Measurements from ENCODE around the gene GABRG3. TPM values are rescaled to one million over a fixed set of nuclear protein-coding genes. Genes with fewer than 3 reads are reported as not detected.

Gene GABRG3
- total and polyA plus RNA-seq, 2 of the 4 experiments (the other 2 are of a cell fraction): not detected

GRCh38 chr15:27220199-27220598 is 249.2 kb downstream of the GABRG3 start:
- no TSS peak for BruUV-seq (replicated peaks)
- Histone ChIP-seq H2BK15ac (ENCODE audit: low read depth, low read length) (no peak overlapping the region), H3K4ac (ENCODE audit: low read depth, low read length) (no peak overlapping the region), H3K23ac (ENCODE audit: low read depth, low read length) (no peak overlapping the region), H4K20me1 (ENCODE audit: insufficient read depth, low read length) (no peaks in the 10 kb centered on the region), H3K4me3 (ENCODE audit: insufficient read depth, low read depth, low read length) (no peak overlapping the region), H3K9me1 (ENCODE audit: insufficient read depth, low read length) (no peaks in the 10 kb centered on the region), H4K8ac (ENCODE audit: low read depth in 2 of 2, low read length in 2 of 2) (no peak overlapping the region), H3K4me2 (ENCODE audit: low read depth, low read length) (no peak overlapping the region), H3K56ac (ENCODE audit: extremely low read depth, insufficient read depth, low read length) (no peak overlapping the region), H2BK120ac (ENCODE audit: low read depth, low read length) (no peak overlapping the region), H4K91ac (ENCODE audit: insufficient read depth, low read depth, low read length) (no peak overlapping the region), H3K27ac (ENCODE audit: insufficient read depth, low read length) (no peak overlapping the region), H3K27me3 (ENCODE audit: control insufficient read depth, insufficient read depth, low read length) (no peaks in the 10 kb centered on the region), H3K4me1 (ENCODE audit: control insufficient read depth, insufficient read depth, low read length) (no peaks in the 10 kb centered on the region), H3K18ac (ENCODE audit: low read depth, low read length) (no peak overlapping the region), H3K14ac (replicated peaks; ENCODE audit: low read depth, low read length) (no peak overlapping the region), H3K9me3 (ENCODE audit: control insufficient read depth, insufficient read depth, low read length) (peaks cover 41% of the 10 kb centered on the region), H4K5ac (ENCODE audit: low read depth, low read length) (no peak overlapping the region), H3K79me1 (ENCODE audit: low read depth in 1 of 2, low read length in 2 of 2) (no peaks in the 10 kb centered on the region), H3K36me3 (ENCODE audit: control insufficient read depth, insufficient read depth, low read length) (no peaks in the 10 kb centered on the region), H3K9ac (ENCODE audit: low read depth, low read length) (no peak overlapping the region), H2AK5ac (ENCODE audit: low read depth, low read length) (no peak overlapping the region), H2BK5ac (ENCODE audit: low read depth, low read length, poor library complexity, severe bottlenecking) (no peak overlapping the region), H2BK20ac (ENCODE audit: low read depth, low read length) (no peak overlapping the region), H2AK9ac (replicated peaks; ENCODE audit: low read depth, low read length, poor library complexity) (no peak overlapping the region), H2AFZ (replicated peaks; ENCODE audit: low read length, poor library complexity) (no peak overlapping the region)
- TF ChIP-seq BHLHE40 (IDR thresholded peaks at IDR 0.05; ENCODE audit: low read depth, low read length): no peak
- no peak for TF ChIP-seq NFE2L2 (IDR thresholded peaks at IDR 0.05; ENCODE audit: low read depth, low read length)
- TF ChIP-seq MAZ (IDR thresholded peaks at IDR 0.05; ENCODE audit: borderline replicate concordance, low read depth, low read length): no peak
- TF ChIP-seq FOS (IDR thresholded peaks at IDR 0.05; ENCODE audit: low read depth, low read length): no peak
- TF ChIP-seq, protein P1, sequence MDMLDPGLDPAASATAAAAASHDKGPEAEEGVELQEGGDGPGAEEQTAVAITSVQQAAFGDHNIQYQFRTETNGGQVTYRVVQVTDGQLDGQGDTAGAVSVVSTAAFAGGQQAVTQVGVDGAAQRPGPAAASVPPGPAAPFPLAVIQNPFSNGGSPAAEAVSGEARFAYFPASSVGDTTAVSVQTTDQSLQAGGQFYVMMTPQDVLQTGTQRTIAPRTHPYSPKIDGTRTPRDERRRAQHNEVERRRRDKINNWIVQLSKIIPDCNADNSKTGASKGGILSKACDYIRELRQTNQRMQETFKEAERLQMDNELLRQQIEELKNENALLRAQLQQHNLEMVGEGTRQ (IDR thresholded peaks at IDR 0.05; ENCODE audit: low read depth, low read length): no peak
- TF ChIP-seq MXI1 (IDR thresholded peaks at IDR 0.05; ENCODE audit: borderline replicate concordance, low read depth, low read length): no peak
- no peak for TF ChIP-seq CEBPB (IDR thresholded peaks at IDR 0.05; ENCODE audit: low read depth, low read length)
- no peak for TF ChIP-seq SMC3 (IDR thresholded peaks at IDR 0.05; ENCODE audit: low read depth, low read length)
- TF ChIP-seq POLR2A (IDR thresholded peaks at IDR 0.05; ENCODE audit: low read depth, low read length): no peak
- DNase-seq: no peak
- no CpG with 5 or more reads among the region's 4 CpGs for WGBS, 2 experiments (ENCODE audit: extremely low coverage in 2 of 2, insufficient read length in 1 of 2)
- CTCF ChIA-PET: no interaction called here
- in situ Hi-C loops (cut with MboI; ENCODE audit: low sequenced_read_pairs): no loop called here
- dilution Hi-C loops (cut with HindIII; ENCODE audit: low sequenced_read_pairs, unreplicated experiment): no loop called here
- no peak for ATAC-seq (ENCODE audit: low read depth)
- intact Hi-C loops (cut with micrococcal nuclease): no loop called here
- POLR2A ChIA-PET (ENCODE audit: unreplicated experiment): no interaction called here

All from IMR-90 (cell line).